HG03025 (cell line): Measurements from ENCODE around the gene CLCN4.

Source experiments
- ATAC-seq: cut with Tn5 transposase; IDR thresholded peaks from one replicate; pipeline ENCODE4 v1.9.1; 2021; ENCODE audit warnings: mild to moderate bottlenecking, moderate library complexity; ENCODE audit not compliant: unreplicated experiment, low FRiP score

CLCN4 gene

DNA sequence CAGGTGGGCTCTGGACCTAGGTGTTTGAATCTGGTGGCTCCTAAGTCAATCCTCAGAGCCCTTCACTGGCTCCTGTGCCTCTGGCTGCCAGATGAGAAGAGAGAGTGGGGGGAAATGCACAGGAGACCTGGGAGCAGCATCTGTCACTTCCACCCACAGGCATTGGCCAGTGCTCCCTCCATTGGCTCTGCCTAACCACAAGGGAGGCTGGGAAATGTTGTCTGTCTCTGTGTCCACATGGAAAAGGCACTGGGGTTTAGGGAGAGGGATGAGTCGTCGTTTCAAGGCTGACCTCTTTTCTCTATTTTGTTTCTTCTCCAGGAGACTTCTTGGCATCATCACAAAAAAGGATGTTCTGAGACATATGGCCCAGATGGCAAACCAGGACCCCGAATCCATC lies 76.4 kb downstream of the CLCN4 start:
- no peak for ATAC-seq

DNA sequence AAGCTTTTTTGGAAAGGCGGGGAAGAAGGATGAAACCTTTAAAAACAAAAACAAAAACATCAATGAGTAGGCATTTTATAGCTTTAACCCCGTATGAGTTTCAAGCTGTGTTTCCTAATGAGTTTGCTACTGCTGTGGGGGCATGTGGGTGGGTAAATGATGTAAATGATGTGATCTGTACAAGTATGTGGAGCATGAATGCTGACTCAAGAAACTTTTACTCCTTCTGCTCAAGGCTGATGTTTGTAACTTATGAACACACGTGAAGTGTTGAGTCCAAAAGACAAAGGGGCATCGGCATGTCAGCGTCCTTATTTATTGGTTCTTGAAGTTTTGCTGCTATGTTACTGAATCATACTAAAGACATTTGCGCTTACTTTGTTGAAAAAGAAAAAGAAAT lies 76.9 kb downstream of the CLCN4 start:
- no peak for ATAC-seq

DNA sequence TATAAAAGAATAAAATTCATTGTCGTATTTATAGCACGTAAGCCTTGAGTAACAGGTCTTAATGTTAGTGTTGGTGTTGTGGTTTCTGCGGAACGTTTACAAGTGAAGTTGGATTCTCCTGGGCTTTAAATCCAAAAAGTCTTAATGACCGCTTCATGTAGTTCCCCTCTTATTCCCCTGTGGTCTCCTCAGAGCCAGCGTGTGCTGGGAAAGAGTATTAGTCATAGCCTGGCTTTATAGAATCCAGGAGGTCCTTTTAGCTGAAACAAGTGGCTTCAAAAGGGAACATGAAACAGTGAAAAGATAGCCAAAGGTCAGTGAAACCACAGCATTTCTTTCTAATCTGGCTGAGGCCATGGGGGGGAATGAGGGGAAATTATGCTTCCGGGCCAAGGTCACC lies 79.1 kb downstream of the CLCN4 start:
- no peak for ATAC-seq

DNA sequence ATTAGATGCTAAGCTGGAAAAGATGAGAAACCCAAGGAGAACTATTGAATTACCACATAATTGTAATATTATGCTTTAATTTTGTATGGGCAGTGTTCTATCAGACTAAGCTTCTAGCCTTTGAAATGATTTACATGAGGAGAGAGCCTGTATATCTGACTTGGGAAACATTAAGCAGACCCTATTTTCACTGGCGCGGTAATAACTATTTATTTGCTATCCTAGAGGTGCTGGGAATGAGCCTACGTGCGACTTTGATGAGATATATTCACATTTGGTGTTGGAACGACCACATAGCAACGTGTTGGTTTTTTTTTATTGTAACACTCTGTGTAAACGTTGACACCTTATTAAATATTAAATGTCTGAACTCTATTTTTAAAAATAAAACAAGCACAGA lies 80.5 kb downstream of the CLCN4 start:
- ATAC-seq = no peak

DNA sequence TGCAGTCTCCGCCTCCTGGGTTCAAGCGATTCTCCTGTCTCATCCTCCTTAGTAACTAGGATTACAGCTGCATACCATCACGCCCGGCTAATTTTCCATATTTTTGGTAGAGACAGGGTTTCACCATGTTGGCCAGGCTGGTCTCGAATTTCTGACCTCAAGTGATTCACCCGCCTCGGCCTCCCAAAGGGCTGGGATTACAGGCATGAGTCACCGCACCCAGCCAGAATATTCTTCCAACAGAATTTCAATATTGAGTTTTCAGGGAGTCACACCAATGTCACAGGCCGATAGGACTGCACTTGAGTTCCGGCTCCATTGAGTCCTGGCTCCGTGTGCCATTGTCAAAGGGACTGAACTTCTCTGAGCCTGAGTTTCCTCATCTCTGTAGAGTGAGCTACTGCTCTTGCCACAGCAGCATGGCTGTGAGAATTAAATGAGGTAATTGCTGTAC lies 82.9 kb downstream of the CLCN4 start:
- no peak for ATAC-seq

DNA sequence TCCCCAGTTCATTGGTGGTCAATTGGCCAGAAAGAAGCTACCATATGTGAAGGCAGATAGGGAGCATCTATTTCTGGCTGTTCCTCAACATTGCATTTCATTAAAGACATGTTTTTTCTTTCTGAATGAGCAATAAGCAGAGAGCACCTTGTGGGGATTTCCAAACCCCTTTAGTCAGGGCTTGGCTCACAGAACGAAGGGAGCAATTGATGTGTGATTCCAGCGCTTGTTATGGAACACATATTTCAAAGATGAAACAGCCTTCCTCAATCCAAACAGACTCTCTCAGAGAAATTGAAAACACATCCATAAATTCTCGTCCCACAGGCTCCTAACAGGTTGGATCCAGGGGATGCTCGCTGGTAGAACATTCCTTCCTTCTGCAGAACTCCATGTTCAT lies 84.1 kb downstream of the CLCN4 start:
- ATAC-seq = no peak

DNA sequence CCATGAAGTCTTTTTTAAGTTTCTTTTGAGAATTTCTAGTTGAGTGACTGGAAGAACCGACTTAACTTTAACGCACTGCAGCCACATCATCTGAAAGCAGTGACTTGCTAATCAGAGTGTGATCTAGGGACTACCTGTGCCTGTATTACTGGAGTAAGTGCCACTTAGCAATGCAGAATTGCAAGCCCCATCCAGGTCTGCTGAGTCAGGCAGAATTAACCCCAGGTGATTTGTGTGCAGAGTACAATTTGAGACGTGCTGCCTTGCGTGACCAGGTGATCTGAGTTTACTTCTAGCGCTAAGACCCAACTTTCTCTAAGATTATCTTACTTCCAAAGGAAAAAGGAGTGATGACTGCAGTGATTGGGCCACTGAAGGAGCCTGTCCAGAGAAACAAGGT lies 85.3 kb downstream of the CLCN4 start:
- no peak for ATAC-seq

DNA sequence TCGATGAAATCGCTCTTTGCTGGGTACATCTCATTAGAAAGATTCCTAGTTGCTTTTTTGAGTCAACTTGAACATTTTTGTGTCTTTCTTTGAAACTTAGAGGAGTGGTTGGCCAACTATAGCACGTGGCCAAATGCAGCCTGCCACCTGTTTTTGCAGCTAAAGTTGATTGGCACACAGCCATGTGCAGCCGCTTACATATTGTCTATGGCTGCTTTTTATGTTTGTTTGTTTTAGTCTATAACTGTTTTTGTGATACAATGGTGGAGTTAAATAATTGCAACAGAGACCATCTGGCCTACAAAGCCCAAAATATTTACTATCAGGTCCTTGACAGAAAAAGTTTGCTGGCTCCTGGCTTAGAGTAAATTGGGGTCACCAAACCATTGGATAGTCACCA lies 86.3 kb downstream of the CLCN4 start:
- ATAC-seq = no peak

DNA sequence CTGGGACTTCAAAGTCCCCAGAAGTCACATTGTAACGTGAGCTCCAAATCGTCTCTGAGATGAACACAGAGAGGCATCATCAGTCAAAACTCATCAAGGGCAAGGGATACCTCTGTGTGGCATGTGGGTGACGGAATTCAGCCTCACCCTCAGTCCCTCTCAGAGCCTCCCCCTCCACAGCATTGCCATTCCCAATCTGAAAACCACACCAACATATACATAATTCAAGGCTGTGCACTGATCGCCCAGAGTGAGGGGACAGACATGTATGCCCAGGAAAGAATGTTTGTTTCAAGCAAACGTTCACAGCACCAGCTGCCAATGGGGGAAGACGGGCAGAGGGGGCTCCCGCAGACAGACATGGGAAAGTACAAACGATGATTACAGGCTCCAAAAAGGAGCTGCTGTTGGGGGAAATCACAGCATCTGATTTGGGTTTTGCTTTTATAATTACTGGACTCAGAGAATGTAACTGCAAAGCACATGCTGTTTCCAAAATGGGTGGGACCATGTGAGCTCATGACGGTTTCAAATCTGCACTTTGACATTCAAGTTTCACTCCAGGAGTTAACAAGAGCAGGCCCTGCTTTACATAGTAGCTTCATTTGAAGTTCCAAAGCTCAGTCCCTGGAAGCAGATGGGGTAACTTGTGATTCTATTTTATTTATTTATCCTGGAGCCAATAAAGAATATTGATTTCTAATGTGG lies 88.3 kb downstream of the CLCN4 start:
- no peak for ATAC-seq

DNA sequence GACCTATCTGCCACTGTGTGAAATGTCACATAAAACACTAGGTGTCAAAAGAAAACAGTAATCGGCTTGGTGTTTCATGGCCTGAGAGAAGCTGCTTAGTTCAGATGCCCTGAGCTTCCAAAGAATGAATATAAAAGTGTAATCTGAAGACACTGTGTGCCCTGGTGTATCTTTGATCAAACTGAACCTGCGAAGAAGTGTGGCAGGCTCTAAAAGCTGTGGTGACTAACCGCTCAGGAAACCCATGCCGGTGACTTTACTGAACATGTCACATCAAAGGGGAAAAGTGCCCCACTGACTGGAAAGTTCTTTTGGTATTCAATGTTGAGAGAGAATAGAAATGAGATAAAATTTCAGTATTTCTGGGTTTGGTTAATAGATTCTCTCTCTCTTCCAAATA lies 89.1 kb downstream of the CLCN4 start:
- no peak for ATAC-seq

DNA sequence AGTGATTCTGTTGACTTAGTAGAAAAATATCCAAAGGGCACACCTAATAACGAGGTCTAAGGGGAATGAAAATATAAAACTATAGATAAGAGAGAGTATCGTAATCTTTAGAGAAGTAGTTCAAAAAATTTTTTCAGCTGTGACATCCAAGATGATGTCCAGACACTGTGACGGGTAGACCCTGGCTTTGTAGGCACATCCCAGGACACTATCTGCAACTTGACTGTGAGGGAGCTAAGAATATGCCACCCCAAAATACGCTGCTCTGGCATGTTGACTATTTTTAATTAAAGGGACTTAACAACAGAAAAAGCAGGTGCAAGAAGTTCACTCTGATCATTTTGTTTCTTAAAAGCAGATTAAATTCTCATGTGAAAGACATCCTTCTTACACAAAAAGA lies 89.5 kb downstream of the CLCN4 start:
- ATAC-seq = no peak

DNA sequence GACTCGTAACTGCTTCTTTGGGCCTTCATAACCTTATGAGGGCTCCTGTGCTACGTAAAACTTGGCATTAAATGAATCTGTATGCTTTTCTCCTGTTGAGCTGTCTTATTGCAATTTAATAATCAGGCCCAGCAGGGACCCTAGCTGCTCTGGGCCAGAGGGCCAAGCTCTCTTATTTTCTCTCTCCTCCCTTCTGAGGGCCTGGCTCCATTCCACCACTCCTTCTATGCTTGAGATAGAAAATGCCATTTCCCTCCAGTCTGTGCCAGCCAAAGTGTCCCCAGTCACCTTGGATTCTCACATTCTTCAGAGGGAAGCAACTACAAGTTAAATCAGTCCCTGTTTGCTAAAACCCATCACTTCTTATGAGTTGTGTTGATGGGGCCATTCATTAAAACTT lies 90.1 kb downstream of the CLCN4 start:
- ATAC-seq = no peak

DNA sequence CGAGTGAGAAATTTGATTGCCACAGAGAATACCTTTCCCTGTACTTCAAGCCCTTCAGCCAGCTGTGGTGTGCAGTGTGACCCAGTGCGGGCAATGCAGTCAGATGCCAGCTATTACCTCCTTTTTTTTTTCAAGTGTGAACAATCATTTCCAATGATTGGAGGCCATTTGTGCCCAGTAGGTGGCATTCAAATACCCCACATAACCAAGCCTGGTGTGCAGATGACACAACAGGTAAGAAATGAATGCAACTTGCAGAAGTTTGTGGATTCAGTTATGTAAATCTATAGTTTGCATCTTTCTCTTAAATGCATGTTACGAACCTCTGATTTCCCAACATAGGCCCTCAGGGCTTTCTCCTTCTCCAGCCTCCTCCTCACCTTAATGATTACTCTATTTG lies 98.0 kb downstream of the CLCN4 start:
- no peak for ATAC-seq

DNA sequence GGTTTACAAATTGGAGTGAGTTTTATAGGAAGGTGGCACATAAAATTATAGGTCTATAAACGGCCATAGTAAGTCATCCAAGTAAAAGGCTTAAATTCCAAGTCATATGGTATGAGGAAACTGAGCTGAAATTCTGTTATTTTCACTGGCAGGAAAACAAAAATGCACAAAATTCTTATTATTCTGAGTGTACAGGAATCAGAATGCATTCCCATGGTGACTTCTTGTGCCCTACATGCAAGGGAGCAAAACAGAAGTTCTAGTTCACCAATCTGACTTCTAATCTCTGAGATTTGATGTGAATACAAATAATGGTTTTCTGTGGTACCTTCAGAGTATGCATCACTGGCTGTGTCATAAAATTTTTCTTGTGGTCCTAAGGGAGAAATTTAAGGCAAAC lies 102.9 kb downstream of the CLCN4 start:
- ATAC-seq = no peak

DNA sequence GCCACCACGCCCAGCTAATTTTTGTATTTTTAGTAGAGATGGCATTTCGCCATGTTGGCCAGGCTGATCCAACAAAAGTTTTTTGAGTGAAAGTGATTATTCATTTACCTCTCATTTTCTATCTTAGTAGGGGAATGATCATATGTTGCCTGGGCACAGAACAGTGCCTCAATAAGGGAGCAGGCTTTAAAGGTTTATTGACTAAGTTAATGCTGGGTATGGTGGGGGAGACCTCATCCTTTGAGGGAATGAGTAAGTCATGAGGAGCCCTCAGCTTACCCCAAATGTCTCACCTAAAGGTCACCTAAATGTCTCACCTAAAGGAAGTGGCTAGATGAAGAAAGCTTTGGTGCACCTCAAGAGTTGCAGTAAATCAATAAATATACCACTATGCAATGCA lies 109.0 kb downstream of the CLCN4 start:
- no peak for ATAC-seq

DNA sequence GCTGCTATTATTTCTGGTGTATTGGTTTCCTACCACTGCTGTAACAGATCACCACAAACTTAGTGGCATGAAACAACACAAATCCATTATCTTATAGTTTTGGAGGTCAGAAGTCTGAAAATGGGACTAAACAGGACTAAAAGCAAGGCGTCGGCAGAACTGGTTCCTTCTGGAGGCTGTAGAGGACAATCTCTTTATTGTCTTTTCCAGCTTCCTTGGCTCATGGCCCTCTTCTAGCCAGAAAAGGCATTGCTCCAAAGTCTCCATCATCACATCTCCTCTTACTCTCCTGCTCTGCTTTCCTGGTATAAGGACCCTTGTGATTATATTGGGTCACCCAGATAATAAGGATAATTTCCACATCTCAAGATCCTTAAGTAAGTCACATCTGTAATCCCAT lies 121.9 kb downstream of the CLCN4 start:
- ATAC-seq = no peak

DNA sequence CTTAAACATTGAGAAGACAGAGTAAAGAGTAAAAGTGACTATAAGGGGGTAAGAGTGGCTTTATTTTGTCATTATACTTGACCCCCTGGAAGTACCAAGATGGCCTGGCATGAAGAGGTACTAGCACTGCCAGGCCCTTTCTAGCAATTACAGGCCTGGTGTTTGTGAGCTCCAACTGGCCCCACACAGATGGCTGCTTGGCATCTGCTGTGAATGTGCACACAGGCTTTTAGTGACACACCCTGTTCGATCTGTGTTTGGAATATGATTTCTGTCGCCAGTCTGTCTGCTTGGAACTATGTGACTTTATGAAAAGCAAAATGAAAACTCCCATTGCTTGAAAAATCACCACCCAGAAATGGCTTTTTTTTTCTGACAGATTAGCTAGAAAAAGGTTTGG lies 123.3 kb downstream of the CLCN4 start:
- ATAC-seq = no peak

DNA sequence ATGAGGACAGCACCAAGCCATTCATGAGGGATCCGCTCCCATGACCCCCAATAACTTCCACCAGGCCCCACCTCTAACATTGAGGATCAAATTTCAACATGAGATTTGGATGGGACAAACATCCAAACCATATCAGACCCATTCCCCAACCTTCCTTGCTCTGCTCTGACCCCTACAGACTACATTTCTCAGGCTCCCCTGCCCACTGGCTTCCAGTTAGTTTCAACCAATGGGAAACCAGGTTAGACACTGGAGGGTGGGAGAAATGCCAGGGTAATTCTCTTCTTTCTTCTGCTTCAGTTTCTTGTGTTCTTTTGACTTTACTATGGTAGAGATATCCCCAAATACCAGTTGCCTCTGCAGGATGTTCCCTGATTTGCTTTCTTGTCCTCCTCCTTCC lies 125.7 kb downstream of the CLCN4 start:
- no peak for ATAC-seq

DNA sequence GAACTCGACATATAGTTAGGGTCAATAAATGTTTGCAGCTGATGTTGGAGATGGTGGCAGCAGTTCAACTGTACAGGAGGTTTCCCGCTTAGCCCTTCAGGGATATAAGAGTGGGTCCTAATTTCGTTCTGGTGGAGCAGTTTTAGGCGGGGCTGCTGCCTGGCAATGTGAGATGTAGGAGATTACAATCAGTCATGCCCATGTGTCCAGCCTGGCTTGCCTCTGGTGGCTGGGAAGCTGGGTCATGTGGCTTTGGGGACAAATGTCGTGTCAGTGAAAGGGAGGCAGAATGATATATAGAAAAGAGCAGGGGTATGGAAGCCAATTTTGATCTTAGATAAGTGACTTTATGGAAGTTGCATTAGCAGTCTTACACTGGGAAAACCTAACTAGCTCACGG lies 129.4 kb downstream of the CLCN4 start:
- ATAC-seq = no peak
